HG03575 (cell line): ENCODE measurements around the gene GCAT.
"Not testable (repeated sequence)": the region's sequence is repeated elsewhere in the genome, so short reads cannot be mapped to it uniquely, and the experiment has no call there.

Experiments
- ATAC-seq: cut with Tn5 transposase; IDR thresholded peaks from one replicate; pipeline ENCODE4 v1.9.1; 2021; ENCODE audit not compliant: unreplicated experiment, insufficient number of reproducible peaks, low FRiP score; ENCODE audit errors: extremely low read depth

The GCAT gene

DNA sequence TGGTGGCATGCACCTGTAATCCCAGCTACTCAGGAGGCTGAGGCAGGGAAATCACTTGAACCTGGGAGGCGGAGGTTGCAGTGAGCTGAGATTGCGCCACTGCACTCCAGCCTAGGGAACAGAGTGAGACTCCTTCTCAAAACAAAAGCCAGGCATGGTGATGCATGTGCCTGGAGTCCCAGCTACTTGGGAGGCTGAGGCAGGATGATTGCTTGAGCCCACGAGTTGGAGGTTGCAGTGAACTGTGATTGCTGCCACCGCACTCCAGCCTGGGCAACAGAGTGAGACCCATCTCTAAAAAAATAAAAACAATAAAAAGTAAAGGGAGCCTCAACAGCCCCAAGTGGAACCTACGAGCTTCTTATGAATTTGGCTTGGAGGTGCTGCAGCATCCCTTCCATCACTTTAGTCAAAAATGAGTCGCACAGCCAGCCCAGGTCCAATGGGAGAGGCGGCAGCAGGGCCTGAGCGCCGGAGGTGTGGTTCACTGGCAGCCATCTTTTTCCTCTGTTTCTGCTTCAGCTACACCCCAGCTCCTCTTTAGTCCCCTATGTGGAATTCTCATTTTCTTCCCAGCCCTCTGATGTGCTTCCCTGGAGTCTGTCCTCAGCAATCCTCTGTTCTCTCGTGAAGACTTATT, 29.2 kb upstream of the GCAT start:
- ATAC-seq = no peak

DNA sequence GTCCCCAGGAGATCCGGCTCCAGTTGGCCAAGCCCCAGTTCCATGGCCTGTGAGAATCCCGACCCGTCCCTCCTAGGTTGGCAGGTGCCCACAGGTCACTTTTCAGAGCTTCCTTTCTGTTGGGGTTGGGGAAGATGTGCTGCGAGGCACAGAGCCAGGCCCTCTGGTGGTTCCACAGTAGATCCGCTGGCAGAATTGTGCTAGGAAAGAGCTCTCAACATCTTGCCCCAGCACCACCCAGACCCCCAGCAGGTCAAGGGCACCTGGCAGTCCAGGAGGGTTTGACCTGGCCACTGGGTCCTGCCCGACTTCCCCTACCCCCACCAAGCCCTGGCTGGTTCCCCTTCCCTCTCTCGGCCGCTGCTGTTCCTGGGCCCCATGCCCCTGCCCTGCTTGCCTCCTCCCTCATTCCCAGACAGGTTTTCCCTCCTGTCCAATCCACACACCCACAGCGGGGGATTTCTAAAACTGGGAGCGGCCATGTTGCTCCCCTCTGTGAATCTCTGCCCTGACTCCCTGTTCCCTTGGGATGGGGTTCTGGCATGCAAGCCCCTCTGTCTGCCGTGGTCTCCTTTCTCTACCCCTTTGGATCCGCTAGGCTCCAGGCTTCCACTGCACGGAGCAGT, 26.2 kb upstream of the GCAT start:
- no peak for ATAC-seq

GRCh38 chr22:37782340-37783168, 25.2 kb upstream of the GCAT start:
- ATAC-seq = no peak

DNA sequence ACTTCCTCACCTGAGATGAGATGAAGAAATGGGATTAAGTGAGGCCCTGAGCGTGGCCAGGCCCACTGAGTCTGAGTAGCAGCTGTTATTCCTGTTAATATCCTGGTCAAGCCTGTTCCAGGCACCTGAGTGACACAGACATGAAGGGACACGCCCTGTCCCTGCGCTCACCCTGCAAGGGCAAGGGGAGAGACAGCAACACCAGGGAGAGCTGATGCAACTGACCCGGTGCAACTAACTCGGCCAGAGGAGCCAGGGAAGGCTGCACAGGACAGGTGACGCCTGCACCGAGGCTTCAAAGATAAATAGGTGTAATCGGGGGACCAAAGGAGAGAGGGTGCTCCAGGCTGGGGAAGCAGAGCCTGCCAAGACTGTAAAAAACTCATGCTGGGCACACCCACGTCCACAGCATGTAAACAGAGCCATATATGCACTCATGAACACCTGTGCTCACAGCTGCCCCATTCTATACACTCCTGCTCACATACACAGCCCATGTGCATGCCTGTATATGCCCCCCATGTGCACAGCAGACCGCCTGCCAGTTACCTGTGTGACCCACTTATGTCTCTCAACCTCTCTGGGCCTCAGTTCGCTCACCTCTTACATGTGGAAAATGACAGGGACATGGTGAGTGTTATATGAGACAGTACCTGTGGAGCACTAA, 22.8 kb upstream of the GCAT start:
- no peak for ATAC-seq

GRCh38 chr22:37790234-37790633, 17.5 kb upstream of the GCAT start:
- ATAC-seq = no peak

DNA sequence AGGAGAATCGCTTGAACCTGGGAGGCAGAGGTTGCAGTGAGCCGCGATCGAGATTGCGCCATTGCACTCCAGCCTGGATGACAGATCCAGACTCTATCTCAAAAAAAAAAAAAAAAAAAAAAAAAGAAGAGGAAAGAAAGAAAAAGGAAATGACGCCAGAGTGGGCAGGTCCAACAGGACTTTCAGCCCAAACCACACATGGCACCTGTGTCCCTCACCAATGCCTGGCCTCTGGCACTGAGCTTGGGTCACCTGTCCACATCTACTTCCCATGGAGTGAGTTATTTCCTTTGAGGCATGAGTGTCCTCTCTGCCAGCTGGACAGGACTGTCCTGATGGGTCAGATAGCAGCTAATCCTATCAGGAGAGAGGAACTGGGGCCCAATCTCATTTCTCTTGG, 15.2 kb upstream of the GCAT start:
- no peak for ATAC-seq

- no peak for ATAC-seq
These were observed 13.4 kb upstream of the GCAT start for GRCh38 chr22:37794376-37794775.

- ATAC-seq = no peak
These were observed 11.7 kb upstream of the GCAT start for GRCh38 chr22:37796079-37796478.

- ATAC-seq = not testable (repeated sequence)
These were observed 10.5 kb upstream of the GCAT start for GRCh38 chr22:37797259-37797658.

- ATAC-seq = no peak
These were observed 9.7 kb upstream of the GCAT start for GRCh38 chr22:37797874-37798500.

DNA sequence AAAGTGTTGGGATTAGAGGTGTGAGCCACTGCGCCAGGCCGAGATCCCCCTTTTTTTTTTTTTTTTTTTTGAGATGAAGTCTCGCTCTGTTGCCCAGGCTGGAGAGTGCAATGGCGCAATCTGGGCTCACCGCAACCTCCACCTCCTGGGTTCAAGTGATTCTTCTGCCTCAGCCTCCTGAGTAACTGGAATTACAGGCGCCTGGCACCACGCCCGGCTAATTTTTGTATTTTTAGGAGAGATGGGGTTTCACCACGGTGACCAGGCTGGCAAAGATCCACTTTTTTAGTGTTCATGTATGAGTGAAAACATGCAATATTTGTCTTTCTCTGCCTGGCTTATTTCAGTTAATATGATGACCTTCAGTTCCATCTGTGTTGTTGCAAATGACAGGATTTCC, 7.8 kb upstream of the GCAT start:
- ATAC-seq = not testable (repeated sequence)

- ATAC-seq = no peak
These were observed 5.8 kb upstream of the GCAT start for GRCh38 chr22:37801946-37802309.

- no peak for ATAC-seq
These were observed 5.2 kb upstream of the GCAT start for GRCh38 chr22:37802310-37803194.

GRCh38 chr22:37803195-37803638, 4.5 kb upstream of the GCAT start:
- no peak for ATAC-seq

- no peak for ATAC-seq
These were observed 3.9 kb upstream of the GCAT start for GRCh38 chr22:37803639-37804351.

- ATAC-seq = no peak
These were observed 3.3 kb upstream of the GCAT start for GRCh38 chr22:37804352-37804880.
